ENCODE results near the gene VTI1A. TPM values are rescaled to one million over a fixed set of nuclear protein-coding genes. Genes with fewer than 3 reads are reported as not detected.

The VTI1A gene
- total RNA-seq, 2 donors from 2014 or later: 71.6 to 139 TPM

GRCh38 chr10:112774798-112775197 is 327.8 kb downstream of the VTI1A start:
- TF ChIP-seq CTCF (IDR thresholded peaks at IDR 0.05): no peak
- ATAC-seq (ENCODE audit: insufficient number of reproducible peaks, low FRiP score, low read depth) (no peak), DNase-seq (ENCODE audit: low spot score) (no peak)
- Histone ChIP-seq H3K4me1 (ENCODE audit: control insufficient read depth in 1 of 2, low read depth in 2 of 2) (peaks cover 0 to 11% of the 10 kb centered on the region in 2 donors), H3K4me3 (no peak overlapping the region), H3K27me3 (replicated peaks; ENCODE audit: insufficient read depth) (no peaks in the 10 kb centered on the region), H3K27ac (no peak overlapping the region), H3K9me3 (no peaks in the 10 kb centered on the region), H3K36me3 (no peaks in the 10 kb centered on the region)

- Histone ChIP-seq H3K4me3 (no peak overlapping the region), H3K36me3 (no peaks in the 10 kb centered on the region), H3K27ac (no peak overlapping the region), H3K9me3 (no peaks in the 10 kb centered on the region), H3K4me1 (ENCODE audit: control insufficient read depth in 1 of 2, low read depth in 2 of 2) (peaks cover 0 to 11% of the 10 kb centered on the region in 2 donors), H3K27me3 (replicated peaks; ENCODE audit: insufficient read depth) (no peaks in the 10 kb centered on the region)
- TF ChIP-seq CTCF (IDR thresholded peaks at IDR 0.05): no peak
- no peak for DNase-seq (ENCODE audit: low spot score)
- no peak for ATAC-seq (ENCODE audit: insufficient number of reproducible peaks, low FRiP score, low read depth)
Measured at GRCh38 chr10:112775381-112775780, 328.4 kb downstream of the VTI1A start.

- no peak for TF ChIP-seq CTCF (IDR thresholded peaks at IDR 0.05)
- Histone ChIP-seq H3K9me3 (no peaks in the 10 kb centered on the region), H3K27ac (no peak overlapping the region), H3K36me3 (no peaks in the 10 kb centered on the region), H3K27me3 (replicated peaks; ENCODE audit: insufficient read depth) (no peaks in the 10 kb centered on the region), H3K4me1 (ENCODE audit: control insufficient read depth in 1 of 2, low read depth in 2 of 2) (peaks cover 0 to 11% of the 10 kb centered on the region in 2 donors), H3K4me3 (no peak overlapping the region)
- no peak for ATAC-seq (ENCODE audit: insufficient number of reproducible peaks, low FRiP score, low read depth)
- DNase-seq (ENCODE audit: low spot score): no peak
Measured at GRCh38 chr10:112775892-112776674, 329.1 kb downstream of the VTI1A start.

- Histone ChIP-seq H3K4me3 (no peak overlapping the region), H3K9me3 (no peaks in the 10 kb centered on the region), H3K27ac (no peak overlapping the region), H3K36me3 (no peaks in the 10 kb centered on the region), H3K27me3 (replicated peaks; ENCODE audit: insufficient read depth) (no peaks in the 10 kb centered on the region), H3K4me1 (ENCODE audit: control insufficient read depth in 1 of 2, low read depth in 2 of 2) (peaks cover 0 to 14% of the 10 kb centered on the region in 2 donors)
- ATAC-seq (ENCODE audit: insufficient number of reproducible peaks, low FRiP score, low read depth) (no peak), DNase-seq (ENCODE audit: low spot score) (no peak)
- no peak for TF ChIP-seq CTCF (IDR thresholded peaks at IDR 0.05)
Measured at GRCh38 chr10:112778579-112778978, 331.6 kb downstream of the VTI1A start.

GRCh38 chr10:112779025-112779770 is 332.2 kb downstream of the VTI1A start:
- no peak overlapping the region for H3K27ac ChIP-seq
- TF ChIP-seq CTCF (IDR thresholded peaks at IDR 0.05): no peak
- peaks cover 0 to 16% of the 10 kb centered on the region in 2 donors for H3K4me1 ChIP-seq (ENCODE audit: control insufficient read depth in 1 of 2, low read depth in 2 of 2)
- H3K9me3 ChIP-seq: no peaks in the 10 kb centered on the region
- H3K36me3 ChIP-seq: no peaks in the 10 kb centered on the region
- ATAC-seq (ENCODE audit: insufficient number of reproducible peaks, low FRiP score, low read depth): no peak
- DNase-seq (ENCODE audit: low spot score): no peak
- H3K4me3 ChIP-seq: no peak overlapping the region
- H3K27me3 ChIP-seq (replicated peaks; ENCODE audit: insufficient read depth): no peaks in the 10 kb centered on the region

All from thoracic aorta (tissue), 2 donors.